ENCODE data around the gene DUSP23.

DUSP23 gene

DNA sequence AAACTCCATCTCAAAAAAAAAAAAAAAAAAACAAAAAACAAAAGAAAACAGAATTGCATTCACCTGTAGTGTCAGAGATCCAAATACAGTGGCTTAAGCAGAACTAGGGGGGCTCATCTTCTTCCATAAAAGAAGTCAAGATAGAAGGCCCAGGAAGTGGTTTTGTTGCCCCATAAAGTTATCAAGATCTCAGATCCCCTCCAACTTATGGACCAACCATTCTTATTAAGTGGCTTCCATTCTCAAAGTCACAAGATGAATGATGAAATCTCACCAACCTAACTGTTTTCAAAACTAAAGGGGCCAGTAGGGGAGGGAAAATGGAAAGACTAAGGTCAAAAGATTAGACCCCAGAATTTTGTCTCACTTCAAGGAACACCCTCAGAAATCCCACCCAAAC is 30.1 kb upstream of the DUSP23 start:
- no peak for DNase-seq (ENCODE audit: low read depth)
- TF ChIP-seq, protein P1, sequence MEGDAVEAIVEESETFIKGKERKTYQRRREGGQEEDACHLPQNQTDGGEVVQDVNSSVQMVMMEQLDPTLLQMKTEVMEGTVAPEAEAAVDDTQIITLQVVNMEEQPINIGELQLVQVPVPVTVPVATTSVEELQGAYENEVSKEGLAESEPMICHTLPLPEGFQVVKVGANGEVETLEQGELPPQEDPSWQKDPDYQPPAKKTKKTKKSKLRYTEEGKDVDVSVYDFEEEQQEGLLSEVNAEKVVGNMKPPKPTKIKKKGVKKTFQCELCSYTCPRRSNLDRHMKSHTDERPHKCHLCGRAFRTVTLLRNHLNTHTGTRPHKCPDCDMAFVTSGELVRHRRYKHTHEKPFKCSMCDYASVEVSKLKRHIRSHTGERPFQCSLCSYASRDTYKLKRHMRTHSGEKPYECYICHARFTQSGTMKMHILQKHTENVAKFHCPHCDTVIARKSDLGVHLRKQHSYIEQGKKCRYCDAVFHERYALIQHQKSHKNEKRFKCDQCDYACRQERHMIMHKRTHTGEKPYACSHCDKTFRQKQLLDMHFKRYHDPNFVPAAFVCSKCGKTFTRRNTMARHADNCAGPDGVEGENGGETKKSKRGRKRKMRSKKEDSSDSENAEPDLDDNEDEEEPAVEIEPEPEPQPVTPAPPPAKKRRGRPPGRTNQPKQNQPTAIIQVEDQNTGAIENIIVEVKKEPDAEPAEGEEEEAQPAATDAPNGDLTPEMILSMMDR (IDR thresholded peaks at IDR 0.05; ENCODE audit: control insufficient read depth, extremely low read depth, insufficient read depth): no peak
- H3K4me3 ChIP-seq (ENCODE audit: low read depth, low read length): no peak overlapping the region

DNA sequence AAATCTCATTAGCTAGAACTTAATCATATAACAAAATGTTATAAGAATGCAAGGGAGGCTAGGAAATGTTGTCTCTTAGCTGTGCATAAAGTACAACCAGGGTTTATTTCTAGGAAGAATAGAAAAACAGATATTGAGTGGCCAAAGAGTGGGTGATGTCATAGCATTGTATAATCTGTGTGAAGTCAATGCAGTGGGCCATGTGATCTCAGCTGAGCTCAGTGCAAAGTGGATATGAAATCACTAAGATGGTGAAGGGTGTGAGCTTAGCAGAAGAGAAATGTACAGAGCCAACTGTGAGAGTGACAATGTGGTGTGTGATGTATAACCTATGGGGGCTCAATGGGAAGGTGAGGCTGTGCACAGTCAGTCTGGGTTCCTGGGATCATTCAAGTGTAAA is 29.7 kb upstream of the DUSP23 start:
- DNase-seq (ENCODE audit: low read depth): no peak
- TF ChIP-seq, protein P1 (IDR thresholded peaks at IDR 0.05; ENCODE audit: control insufficient read depth, extremely low read depth, insufficient read depth): no peak
- no peak overlapping the region for H3K4me3 ChIP-seq (ENCODE audit: low read depth, low read length)

DNA sequence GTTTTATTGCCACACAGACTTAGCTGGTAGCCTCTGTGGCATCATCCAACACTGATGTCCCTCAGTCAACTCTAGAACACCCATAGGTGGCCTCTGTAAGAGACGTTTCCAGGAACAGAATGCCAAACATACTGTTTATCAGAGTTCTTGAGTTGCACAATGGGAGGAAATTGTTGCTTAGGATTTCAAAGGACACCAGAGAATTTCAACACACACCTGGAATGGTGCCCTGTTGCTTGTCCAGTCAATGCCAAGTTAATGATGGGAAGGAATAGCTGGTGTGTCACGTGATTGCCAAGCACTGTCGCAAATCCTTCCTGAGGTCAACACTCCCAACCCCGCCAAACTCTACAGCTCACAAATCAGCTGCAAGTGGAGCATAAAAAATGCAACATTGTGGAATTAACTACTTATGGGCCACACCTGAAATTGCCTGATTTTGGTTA is 28.6 kb upstream of the DUSP23 start:
- no peak overlapping the region for H3K4me3 ChIP-seq (ENCODE audit: low read depth, low read length)
- peak; percentile 13 for DNase-seq (ENCODE audit: low read depth)
- TF ChIP-seq, protein P1 (IDR thresholded peaks at IDR 0.05; ENCODE audit: control insufficient read depth, extremely low read depth, insufficient read depth): no peak

DNA sequence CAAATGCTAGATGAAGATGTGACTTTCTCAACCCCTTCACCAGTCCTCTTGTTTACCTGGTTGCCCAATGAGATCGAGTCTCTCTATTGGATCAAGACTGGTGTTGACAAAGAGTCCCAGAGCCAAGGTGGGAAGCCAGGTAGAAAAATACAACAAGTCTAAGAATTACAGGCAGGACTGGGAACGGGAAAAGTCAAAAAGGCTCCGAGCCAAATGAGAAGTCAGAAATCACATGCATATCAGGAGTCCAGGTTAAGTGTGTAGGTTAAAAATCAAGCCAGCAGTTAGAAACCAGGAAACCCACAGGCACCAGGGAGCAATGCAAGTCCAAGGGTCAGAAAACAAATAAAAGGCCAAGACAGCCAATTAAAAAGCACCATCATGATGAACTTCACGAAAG is 27.4 kb upstream of the DUSP23 start:
- DNase-seq (ENCODE audit: low read depth): no peak
- no peak overlapping the region for H3K4me3 ChIP-seq (ENCODE audit: low read depth, low read length)
- TF ChIP-seq, protein P1 (IDR thresholded peaks at IDR 0.05; ENCODE audit: control insufficient read depth, extremely low read depth, insufficient read depth): no peak

DNA sequence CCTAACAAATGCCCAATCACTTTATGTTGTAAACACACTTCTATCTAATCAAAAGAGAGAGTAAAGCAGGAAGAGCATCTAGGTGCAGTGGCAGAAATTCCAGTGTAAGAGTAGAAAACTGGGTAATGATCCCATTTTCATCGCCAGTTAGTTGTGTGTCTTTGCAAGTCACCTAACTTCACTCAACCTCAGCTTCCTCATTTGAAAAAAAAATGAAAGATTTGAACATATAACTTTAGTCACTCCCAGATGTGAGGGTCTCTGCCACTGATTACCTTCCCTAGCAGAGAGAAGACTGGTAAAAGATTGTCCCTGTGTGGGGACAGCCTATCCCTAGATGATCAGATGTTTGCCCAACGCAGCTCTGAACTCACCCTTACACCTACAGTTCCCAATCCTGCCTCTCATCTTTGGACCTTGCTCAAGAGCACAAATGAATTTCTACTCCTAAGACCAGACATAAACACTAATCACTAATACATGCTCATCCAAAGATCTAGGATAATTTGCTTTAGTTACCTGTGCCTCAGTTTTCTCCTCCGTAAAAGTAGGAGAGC is 25.2 kb upstream of the DUSP23 start:
- no peak for DNase-seq (ENCODE audit: low read depth)
- TF ChIP-seq, protein P1 (IDR thresholded peaks at IDR 0.05; ENCODE audit: control insufficient read depth, extremely low read depth, insufficient read depth): no peak

DNA sequence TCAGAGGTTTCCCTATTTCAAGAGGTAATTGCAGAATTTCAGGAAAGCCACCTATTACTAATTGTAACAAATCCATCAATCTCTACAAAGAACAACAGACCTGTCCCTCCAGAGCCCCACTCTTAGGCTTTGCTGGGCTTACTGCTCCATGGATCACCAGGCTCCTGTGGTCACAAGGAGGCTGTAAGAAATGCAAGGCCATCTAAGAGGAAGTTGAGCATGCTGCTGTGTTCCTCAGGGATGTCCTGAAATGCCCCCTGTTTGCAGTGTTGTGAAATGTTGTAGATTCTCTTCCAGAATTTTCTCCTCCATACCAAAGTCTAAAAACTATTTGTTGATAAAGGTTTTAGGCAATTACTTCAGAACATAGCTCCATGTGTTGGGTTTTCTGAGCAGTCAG is 24.4 kb upstream of the DUSP23 start:
- no peak for DNase-seq (ENCODE audit: low read depth)
- TF ChIP-seq, protein P1 (IDR thresholded peaks at IDR 0.05; ENCODE audit: control insufficient read depth, extremely low read depth, insufficient read depth): no peak
- no peak overlapping the region for H3K4me3 ChIP-seq (ENCODE audit: low read depth, low read length)

More for the DNA sequence above, 25.2 kb upstream of the DUSP23 start:
- H3K4me3 ChIP-seq (ENCODE audit: low read depth, low read length): no peak overlapping the region

DNA sequence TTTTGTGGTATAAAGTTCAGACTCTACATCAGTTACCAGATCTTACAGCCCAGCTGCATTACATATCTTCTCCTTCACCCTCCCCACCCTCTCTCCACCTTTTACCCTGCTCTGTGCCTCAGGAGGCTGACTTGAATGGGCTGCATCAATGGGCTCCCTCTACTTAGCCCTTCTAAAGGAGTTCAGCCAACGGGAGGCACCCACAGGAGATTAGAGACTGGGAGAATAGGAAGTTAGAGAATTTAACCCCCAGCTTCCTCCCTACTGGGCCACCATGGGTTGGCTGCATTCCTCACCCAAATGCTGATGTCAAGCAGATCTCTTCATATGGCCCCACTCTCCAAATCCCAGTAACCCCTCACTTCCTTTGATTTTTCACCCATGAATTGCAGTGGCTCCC is 17.1 kb upstream of the DUSP23 start:
- TF ChIP-seq, protein P1 (IDR thresholded peaks at IDR 0.05; ENCODE audit: control insufficient read depth, extremely low read depth, insufficient read depth): no peak
- no peak for DNase-seq (ENCODE audit: low read depth)
- no peak overlapping the region for H3K4me3 ChIP-seq (ENCODE audit: low read depth, low read length)
